ENCODE data around the gene KANK2.

KANK2 gene

GRCh38 chr19:11192957-11193939, 4.1 kb downstream of the KANK2 start:
- TF ChIP-seq CTCF (IDR thresholded peaks at IDR 0.05) = no peak

GRCh38 chr19:11191934-11192333, 5.4 kb downstream of the KANK2 start:
- TF ChIP-seq CTCF (IDR thresholded peaks at IDR 0.05) = no peak

GRCh38 chr19:11191273-11191755, 6.0 kb downstream of the KANK2 start:
- TF ChIP-seq CTCF (IDR thresholded peaks at IDR 0.05) = no peak

- no peak for TF ChIP-seq CTCF (IDR thresholded peaks at IDR 0.05)
Measured at GRCh38 chr19:11190501-11190900, 6.8 kb downstream of the KANK2 start.

GRCh38 chr19:11187441-11187840, 9.9 kb downstream of the KANK2 start:
- no peak for TF ChIP-seq CTCF (IDR thresholded peaks at IDR 0.05)

- TF ChIP-seq CTCF (IDR thresholded peaks at IDR 0.05) = no peak
Measured at GRCh38 chr19:11182994-11183393, 14.4 kb downstream of the KANK2 start.

GRCh38 chr19:11181488-11181887, 15.9 kb downstream of the KANK2 start:
- no peak for TF ChIP-seq CTCF (IDR thresholded peaks at IDR 0.05)

All from LNCAP (cell line).